IPS-NIHi7 (cell line): ENCODE results near the gene NDUFC2.
"Not testable (repeated sequence)": the region's sequence is repeated elsewhere in the genome, so short reads cannot be mapped to it uniquely, and the experiment has no call there.

Source experiments
- DNase-seq: peaks from one replicate; pipeline ENCODE4 v3.0.0; 2012; ENCODE audit warnings: mixed read lengths; ENCODE audit errors: extremely low spot score

The NDUFC2 gene

DNA sequence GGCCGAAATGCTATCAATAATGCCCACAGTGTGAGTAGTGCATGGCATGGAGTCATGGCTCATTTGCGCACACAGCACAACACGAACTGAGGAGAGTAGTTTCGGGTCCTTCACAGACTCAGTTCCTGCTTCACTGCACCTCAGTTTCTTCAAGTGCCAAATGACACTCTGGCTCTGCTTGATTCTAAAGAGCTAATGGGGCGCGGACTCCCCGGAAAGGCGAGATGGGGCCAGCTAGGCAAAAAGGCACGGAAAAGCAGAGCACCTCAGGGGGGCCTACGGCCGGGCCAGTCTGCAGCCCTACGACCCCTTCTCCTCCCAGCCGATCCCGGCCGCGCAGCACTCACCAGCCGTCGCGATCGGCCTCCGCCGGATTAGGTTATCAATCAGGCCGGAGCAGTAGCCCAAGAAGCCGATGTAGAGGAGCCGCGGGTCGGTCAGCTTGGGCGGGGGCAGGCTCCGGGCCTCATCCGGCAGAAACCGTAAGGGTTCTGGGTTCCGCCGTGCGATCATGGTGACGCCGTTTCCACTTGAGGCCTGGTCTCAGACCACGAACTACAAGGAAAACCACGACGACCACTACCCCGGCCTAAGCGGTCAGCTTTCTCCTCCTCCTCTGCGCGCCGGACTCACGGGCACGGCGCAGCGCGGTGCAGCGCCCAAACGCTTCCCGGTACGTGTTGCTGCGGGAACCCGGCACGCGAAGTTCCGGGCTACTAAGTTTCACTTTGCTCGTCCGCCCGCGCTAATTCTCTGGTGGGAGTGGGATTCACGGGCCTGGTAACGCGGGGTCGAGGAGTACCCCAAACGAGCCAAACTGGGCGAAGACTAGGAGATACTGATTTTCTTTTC, at the start of gene NDUFC2:
Gene NDUFC2 (minus strand): TSS at position 631 of the 852 bp plus-strand sequence. CDS start 118 bp downstream, at position 513.
- DNase-seq = peak; percentile 83

DNA sequence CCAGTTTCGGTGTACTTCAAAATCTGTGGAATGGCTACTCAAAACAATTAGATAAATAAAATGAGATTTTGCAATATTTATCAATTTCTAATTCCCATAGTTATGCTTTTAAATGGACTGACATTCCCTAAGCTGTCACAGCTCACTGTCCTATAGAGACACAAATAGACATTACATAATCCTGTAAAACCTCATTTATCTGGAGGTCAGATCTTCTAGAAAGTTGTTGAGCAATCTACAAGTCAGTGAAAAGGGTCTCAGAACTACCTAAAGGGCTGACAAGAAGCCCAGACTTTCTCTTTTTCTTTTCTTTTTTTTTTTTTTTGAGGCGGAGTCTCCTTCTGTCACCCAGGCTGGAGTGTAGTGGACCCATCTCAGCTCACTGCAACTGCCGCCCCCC, 47.7 kb upstream of the NDUFC2 start:
- DNase-seq = no peak

DNA sequence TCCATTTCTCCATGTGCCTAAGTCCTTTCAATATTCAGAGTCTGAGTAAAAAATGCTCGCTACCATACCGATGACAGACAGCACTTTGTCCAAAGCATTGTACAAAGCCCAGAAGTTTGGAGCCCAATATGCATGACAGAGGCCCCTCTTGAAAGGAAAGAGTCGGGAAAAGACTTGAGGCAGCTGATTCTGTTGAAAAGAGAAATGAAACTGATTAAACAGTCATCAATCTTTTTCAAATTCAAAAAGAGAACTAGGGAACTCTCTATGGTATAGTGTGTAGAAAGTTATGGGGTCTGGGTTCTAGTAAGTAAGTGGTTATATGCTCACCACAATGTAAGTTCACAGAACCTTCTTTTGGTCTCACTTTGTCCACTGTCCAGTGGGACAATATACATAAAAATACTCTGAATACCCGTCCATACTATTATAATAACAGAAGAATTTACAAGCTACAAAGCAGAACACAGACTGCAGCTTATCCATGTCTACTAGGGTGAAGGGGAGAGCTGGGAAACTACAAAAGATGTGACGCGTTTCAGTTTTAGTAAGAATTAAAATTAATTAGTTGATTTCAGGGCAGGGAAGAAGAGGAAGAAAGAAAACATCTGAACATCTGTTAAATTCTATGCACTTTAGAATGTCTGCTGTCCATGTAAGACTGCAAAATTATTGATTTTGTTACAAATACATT, 33.1 kb upstream of the NDUFC2 start:
- DNase-seq = no peak

DNA sequence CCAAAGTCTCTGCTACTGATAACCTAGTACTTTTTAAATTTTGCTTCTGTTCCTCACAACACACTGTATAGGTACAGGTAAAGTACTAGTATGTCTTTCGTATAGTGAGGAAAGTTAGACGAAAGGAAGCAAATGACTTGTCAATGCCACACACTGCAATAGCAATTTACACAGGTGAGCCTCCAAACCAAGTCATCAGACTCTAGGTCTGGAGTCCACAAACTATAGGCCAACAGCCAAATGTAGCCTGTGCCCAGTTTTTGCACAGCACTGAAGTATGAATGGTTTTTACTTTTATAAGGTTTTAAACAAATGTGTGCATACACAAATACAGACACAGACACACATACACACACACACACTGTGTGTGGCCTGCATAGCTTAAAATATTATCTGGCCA, 31.6 kb upstream of the NDUFC2 start:
- no peak for DNase-seq

DNA sequence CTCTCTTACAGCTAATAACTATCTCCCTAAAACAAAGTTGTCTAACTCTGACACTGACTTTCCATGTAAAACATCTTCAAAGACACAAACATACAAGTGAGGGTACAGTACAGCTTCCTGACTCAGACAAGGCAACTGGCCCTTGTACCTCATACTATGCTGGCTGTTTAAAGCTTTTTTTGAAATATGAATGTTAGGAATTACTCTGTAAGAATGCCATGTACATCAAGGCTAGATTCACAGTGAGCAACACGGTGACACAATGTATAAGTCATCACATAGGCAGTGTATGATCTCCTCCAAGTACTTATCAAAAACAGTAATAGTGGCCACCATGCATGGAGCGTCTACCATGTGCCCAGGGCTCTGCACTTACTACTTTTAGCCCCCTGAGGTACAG, 31.2 kb upstream of the NDUFC2 start:
- no peak for DNase-seq

DNA sequence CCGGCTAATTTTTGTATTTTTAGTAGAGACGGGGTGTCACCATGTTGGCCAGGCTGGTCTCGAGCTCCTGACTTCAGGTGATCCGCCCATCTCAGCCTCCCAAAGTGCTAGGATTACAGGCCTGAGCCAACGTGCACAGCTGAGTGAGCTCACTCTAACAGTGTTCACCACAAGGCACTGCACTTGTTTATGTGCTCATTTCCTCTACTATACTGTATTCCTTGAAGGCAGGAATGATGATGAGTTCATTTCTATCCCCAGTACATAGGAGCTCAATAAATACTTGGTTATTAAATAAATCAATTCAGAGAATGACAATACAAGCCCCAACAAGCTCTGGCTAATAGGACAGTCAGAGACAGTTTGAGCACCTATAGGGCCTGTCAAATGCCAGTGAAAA, 30.7 kb upstream of the NDUFC2 start:
- no peak for DNase-seq

DNA sequence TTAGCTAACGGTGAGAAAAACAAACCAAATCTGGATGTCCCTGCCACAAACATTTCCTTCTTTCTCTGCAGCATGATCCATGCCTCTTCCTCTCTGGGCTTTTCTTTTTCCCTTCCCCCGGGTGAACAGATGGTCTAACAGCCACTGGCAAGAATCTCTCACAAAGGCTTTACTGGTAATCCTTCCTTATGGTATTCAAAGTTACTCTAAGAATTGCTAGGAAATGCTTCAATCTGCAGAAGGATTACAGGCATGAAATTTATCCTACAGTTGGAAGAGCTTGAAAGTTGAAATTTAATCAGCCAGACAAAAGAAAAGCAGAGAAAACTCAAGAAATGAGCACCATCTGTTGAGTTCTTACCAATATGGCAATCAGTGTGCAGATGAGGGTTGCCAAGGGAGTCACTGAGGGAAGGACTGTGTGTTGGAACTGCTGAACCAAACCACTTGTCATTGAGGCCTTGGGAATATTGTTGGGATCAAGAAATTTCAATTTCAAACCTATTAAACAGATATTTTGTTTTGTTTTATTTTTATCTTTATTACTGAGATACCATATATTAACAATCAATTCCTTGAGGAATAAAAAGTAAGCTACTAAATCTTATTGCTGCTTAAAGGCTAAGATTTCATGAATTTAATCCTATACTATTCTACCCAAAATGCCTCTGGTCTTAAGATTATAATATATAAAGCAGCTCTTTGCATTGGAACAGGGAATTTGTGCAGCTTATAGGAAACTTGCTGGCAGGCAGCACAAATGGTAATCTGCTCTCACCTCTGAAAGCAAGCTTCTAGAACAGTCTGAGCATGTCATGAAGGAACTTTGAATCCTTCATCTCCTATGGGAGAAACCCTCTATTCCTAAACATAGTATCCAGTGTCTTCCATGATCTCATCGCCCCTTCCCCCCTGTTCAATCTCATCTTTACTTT, 29.7 kb upstream of the NDUFC2 start:
- no peak for DNase-seq

DNA sequence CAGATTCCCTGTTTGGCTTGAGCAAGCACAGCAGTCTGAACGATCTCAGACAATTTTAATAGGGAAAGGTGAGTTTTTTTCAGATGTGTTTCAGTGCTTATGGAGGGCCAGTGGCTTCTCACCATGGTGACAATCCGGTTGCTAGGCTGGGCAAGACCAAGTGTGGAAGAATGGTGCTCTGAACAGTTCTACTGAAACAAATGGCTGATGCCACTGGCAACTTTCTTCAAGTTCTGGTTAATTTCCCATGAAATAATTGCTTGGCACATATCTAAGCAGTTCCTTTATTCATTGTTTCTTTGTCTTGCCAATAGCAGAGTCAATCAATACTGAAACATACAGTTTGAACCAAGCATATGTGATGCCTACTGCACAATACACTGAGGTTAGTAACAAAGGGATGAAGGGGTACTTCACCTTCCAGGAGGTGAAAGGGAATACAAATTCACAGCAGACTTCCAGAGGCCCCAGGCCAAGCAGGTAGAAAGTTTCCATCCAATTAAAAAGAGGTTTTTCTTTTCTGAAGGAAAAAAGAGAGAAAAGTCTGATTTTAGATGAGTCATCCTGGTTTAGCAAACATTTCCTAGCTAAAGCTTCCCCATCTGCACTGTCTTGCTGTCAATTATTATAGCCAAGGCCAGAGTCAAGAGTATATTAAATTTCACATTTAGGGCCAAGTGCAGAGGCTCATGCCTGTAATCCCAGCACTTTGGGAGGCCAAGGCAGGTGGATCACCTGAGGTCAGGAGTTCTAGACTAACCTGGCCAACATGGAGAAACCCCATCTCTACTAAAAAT, 21.2 kb upstream of the NDUFC2 start:
- no peak for DNase-seq

DNA sequence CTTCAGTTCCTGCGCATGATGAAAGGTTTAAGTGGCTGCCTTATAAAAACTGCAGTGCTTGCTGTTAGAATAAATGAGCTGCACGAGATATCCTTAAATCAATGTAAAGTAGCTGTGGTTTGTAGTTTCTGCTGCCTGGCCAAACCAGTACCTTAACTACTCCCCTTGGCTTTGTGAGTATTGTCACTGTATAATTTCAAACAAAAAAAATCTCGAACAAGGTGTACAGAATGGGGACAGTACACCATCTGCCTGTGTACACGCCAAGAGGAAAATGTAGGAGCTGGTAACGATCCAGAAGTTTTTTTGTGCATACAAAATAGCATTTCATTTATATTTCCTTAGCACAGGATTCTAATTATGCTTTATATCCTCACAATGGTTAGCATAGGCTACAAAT, 20.6 kb upstream of the NDUFC2 start:
- DNase-seq = no peak

DNA sequence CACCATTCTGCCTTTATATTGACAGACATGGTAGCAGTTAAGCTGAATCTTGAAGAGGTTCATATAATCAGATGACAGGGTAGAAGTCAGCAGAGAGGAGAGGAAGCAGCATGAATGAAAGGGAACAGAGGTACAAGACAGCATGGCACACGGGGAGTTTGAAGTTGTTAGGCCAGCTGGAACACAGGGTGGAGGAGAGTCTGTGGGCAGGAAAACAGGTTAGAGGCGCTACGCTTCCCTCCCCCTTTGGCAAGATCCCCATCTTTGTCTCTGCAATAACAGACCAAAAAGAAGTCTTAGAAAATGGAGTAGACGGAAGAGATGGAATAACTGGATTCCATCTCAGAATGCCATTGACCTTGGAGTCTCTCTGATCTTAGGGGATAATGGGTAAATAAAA, 20.0 kb upstream of the NDUFC2 start:
- DNase-seq = no peak

DNA sequence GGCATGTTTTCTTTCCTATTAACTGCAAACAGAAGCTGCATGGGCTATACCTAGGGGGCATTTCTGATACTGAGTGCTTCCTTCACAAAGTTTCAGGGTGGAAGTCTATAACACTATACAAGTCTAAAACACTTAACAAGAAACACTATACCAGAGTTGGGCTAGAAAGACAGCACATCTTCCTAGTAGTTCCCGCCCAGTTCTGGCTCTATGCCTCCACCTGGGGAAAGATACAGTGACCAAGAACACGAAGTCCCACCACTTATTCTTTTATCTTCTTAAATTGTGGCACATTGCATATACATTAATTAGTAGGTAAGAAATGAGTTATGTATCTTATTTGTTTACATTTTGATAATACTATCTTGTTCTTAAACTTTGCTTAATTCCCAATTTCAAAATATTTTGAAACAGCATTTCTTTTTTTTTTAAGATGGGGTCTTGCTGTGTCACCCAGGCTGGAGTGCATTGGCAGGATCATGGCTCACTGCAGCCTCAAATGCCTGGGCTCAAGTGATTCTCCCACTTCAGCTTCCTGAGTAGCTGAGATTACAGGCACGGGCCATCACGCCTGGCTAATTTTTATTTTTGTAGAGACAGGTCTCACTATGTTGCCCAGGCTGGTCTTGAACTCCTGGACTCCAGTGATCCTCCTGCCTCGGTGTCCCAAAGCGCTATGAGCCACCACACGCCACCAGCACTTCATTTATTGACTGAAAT, 18.2 kb upstream of the NDUFC2 start:
- DNase-seq = no peak

DNA sequence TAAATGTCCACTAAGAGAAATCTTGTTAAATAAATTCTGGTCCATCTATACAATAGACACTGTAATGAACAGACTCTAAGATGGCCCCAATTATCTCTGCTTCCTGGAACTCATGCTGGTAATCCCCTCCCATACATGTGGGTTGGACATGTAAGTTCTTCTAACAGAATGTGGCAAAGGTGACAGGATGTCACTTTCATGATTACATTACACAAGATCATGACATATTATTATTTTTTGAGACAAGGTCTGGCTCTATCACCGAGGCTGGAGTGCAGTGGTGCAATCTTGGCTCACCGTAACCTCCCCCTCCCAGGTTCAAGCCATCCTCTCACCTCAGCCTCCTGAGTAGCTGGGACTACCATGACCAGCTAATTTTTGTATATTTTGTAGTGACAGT, 14.6 kb upstream of the NDUFC2 start:
- no peak for DNase-seq

DNA sequence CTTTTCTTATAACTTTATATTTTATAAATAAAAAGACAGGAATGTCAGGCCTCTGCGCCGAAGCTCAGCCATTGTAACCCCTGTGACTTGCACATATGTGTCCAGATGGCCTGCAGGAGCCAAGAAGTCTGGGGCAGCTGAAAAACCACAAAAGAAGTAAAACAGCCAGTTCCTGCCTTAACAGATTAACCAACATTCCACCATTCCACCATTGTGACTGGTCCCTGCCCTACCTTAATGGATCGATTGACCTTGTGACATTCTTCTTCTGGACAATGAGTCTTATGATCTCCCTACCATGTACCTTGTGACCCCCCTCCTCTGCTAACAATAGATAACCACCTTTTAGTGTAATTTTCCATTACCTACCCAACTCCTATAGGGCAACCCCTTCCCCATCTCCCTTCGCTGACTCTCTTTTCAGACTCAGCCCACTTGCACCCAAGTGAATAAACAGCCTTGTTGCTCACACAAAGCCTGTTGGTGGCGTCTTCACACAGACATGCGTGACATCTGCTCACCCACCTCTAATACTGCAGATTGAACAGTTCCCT, 6.9 kb upstream of the NDUFC2 start:
- DNase-seq = not testable (repeated sequence)

DNA sequence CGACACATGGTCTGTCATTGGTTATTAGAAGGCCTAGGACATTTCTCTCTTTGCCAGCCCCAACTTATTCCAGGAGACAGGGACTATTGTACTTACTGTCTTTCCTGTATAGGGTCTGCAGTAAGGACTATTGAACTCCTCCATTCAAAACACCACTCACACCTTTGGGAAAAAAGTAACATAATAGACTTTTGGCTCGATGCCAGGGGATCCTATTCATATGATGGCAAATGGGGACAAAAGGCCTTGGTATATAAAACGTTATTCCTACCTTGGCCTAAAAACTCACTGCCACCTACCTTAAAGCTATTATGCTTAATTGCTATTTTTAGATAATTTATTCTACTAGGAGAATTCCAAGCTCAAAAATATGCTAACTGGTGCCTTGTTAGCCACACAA, 6.3 kb upstream of the NDUFC2 start:
- no peak for DNase-seq

DNA sequence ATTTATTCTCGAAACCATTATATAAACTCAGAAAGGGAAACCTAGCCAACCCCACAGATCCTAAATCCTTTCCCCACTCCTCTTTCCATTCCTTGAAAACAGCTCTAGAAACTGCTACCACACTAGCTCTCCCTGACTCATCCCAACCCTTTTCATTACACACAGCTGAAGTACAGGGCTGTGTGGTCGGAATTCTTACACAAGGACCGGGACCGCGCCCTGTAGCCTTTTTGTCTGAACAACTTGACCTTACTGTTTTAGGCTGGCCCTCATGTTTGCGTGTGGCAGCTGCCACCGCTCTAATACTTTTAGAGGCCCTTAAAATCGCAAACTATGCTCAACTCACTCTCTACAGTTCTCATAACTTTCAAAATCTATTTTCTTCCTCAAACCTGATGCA, 4.8 kb upstream of the NDUFC2 start:
- not testable (repeated sequence) for DNase-seq

DNA sequence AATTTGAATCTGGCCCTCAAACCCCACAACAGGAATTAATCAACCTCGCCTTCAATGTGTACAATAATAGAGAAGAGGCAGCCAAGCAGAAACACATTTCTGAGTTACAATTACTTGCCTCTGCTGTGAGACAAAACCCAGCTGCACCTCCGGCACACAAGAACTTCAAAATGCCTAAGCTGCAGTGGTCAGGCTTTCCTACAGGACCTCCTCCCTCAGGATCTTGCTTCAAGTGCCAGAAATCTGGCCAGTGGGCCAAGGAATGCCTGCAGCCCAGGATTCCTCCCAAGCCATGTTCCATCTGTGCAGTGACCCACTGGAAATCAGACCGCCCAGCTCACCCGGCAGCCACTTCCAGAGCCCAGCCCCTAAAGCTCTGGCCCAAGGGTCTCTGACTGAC, 3.4 kb upstream of the NDUFC2 start:
- DNase-seq = no peak

DNA sequence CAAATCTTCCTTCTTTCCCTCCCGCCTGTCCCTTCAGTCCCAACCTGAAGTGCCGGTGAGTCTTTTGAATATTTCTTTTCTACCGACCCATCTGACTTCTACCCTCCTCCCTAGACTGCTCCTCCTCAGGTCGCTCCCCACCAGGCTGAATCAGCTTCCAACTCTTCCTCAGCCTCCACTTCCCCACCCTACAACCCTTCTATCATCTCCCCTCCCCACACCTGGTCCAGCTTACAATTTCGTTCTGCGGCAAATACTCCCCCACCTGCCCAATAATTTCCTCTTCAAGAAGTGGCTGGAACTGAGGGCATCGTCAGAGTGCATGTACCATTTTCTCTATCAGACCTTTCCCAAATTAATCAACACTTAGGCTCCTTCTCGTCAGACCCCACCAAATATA, 2.5 kb upstream of the NDUFC2 start:
- DNase-seq = no peak

DNA sequence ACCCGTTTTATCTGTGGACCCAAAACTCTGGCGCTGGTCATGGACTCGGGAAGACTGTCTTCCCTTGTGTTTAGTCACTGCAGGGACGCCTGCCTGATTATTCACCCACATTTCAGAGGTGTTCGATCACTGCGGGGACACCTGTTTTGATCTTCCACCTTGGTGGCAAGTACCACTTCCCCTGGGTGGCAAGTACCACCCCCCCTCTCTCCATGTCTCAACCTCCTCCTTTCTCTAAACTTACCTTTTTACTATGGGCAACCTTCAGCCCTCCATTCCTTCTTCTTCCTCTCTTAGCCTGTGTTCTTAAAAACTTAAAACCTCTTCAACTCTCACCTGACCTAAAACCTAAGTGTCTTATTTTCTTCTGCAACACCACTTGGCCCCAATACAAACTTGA, 1.9 kb upstream of the NDUFC2 start:
- DNase-seq = no peak

DNA sequence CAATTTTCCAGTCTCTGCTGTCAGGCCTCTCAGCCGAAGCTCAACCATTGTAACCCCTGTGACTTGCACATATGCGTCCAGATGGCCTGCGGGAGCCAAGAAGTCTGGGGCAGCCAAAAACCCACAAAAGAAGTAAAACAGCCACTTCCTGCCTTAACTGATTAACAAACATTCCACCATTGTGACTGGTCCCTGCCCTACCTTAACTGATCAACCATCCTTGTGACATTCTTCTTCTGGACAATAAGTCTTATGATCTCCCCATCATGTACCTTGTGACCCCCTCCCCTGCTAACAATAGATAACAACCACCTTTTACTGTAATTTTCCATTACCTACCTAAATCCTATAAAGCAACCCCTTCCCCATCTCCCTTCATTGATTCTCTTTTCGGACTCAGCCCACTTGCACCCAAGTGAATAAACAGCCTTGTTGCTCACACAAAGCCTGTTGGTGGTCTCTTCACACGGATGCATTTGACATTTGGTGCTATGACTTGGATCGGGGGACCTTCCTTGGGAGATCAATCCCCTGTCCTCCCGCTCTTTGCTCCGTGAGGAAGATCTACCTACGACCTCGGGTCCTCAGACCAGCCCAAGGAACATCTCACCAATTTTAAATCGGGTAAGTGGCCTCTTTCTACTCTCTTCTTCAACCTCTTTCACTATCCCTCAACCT, 1.3 kb upstream of the NDUFC2 start:
- no peak for DNase-seq
